Measurements from ENCODE around the gene RMDN2.

- TF ChIP-seq CTCF (IDR thresholded peaks at IDR 0.05) (no peak), ZFX (IDR thresholded peaks at IDR 0.05; ENCODE audit: borderline replicate concordance) (no peak)
Measured at GRCh38 chr2:37894601-37895000, 30.5 kb upstream of the RMDN2 start.

Data from 22Rv1 (cell line).